Measurements from ENCODE around the gene ITGAE. TPM values are rescaled to one million over a fixed set of nuclear protein-coding genes. Genes with fewer than 3 reads are reported as not detected.

ITGAE gene
- total and polyA plus RNA-seq, 10 of the 15 experiments (the other 5 are each of a cell fraction or from before 2014, with no cell fraction given) = 13.1 to 161 (median 34.8) TPM

DNA sequence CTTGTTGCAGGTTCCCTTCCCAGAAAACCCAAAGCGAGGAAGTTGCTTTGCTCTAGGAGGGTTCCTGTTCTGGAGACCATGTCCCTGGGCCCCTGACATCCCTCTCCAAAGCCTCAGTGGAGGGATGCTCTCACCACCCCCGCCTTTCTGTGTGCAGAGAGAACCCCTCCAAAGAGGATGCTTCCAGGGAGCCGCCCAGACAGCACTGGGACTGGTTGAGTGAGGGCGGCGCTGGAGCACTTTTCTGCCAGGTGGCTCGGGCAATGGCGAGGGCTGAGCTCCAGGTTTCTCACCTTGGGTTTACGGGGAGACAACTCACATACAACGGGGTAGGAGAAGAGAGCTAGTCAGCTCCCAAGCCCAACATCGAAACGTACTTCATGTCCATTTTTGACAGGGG, 125.1 kb downstream of the ITGAE start:
- intact Hi-C loops (cut with micrococcal nuclease; ENCODE audit: unreplicated experiment) = no loop called here
- no TSS peak for BruUV-seq (replicated peaks)
- peaks cover 0 to 3% of the 10 kb centered on the region in 2 experiments; a peak in 2 of 4 replicates for H3K36me3 ChIP-seq (ENCODE audit: control insufficient read depth in 2 of 2, insufficient read depth in 2 of 2, low read length in 1 of 2)
- H3K79me2 ChIP-seq (ENCODE audit: control insufficient read depth, insufficient read depth, low read length) = no peaks in the 10 kb centered on the region
- no peak overlapping the region for H3K27ac ChIP-seq (ENCODE audit: control insufficient read depth, insufficient read depth)
- ChIA-PET SMC1A (ENCODE audit: uncharacterized antibody, unreplicated experiment) (interaction anchor here (1.7 kb wide), 1 partner anchor 56 kb away, joined by 6 read pairs; no protein-coding TSS in a partner anchor), POLR2A (no interaction called here), CTCF (interaction anchor here (1.5 kb wide), 1 partner anchor 57 kb away, joined by 4 read pairs; no protein-coding TSS in a partner anchor), RAD21 (ENCODE audit: unreplicated experiment) (interaction anchor here (2.6 kb wide), 1 partner anchor 61 kb away, joined by 9 read pairs; no protein-coding TSS in a partner anchor)
- TF ChIP-seq DPF2 (IDR thresholded peaks at IDR 0.05) (no peak), NR2C1 (IDR thresholded peaks at IDR 0.05) (no peak), CHD4 (IDR thresholded peaks at IDR 0.05) (no peak), TCF3 (IDR thresholded peaks at IDR 0.05; ENCODE audit: borderline replicate concordance, insufficient read depth, low read depth, low read length) (no peak), MTA3 (IDR thresholded peaks at IDR 0.05; ENCODE audit: borderline replicate concordance, low read length) (no peak), CBFB (IDR thresholded peaks at IDR 0.05; ENCODE audit: low read depth) (no peak), ZNF217 (IDR thresholded peaks at IDR 0.05) (no peak), POLR2AphosphoS2 (IDR thresholded peaks at IDR 0.05; ENCODE audit: low read depth, low read length) (no peak), SUZ12 (IDR thresholded peaks at IDR 0.05; ENCODE audit: unreplicated experiment) (no peak), ZSCAN29 (IDR thresholded peaks at IDR 0.05) (no peak), BHLHE40 (IDR thresholded peaks at IDR 0.05; ENCODE audit: borderline replicate concordance in 1 of 2, low read depth in 2 of 2, low read length in 1 of 2) (no peak), ZBED1 (IDR thresholded peaks at IDR 0.05; ENCODE audit: borderline replicate concordance) (no peak), IRF4 (IDR thresholded peaks at IDR 0.05; ENCODE audit: low read depth, low read length) (no peak)
- TF ChIP-seq, protein P1, sequence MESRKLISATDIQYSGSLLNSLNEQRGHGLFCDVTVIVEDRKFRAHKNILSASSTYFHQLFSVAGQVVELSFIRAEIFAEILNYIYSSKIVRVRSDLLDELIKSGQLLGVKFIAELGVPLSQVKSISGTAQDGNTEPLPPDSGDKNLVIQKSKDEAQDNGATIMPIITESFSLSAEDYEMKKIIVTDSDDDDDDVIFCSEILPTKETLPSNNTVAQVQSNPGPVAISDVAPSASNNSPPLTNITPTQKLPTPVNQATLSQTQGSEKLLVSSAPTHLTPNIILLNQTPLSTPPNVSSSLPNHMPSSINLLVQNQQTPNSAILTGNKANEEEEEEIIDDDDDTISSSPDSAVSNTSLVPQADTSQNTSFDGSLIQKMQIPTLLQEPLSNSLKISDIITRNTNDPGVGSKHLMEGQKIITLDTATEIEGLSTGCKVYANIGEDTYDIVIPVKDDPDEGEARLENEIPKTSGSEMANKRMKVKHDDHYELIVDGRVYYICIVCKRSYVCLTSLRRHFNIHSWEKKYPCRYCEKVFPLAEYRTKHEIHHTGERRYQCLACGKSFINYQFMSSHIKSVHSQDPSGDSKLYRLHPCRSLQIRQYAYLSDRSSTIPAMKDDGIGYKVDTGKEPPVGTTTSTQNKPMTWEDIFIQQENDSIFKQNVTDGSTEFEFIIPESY (IDR thresholded peaks at IDR 0.05) = no peak
- H4K20me1 ChIP-seq (ENCODE audit: control insufficient read depth, insufficient read depth) = no peaks in the 10 kb centered on the region
- 77% methylated on average over 11 of the region's 11 CpGs for WGBS (ENCODE audit: insufficient coverage, insufficient replicate concordance, low lambda C conversion rate, missing lambda C conversion rate)
- no peak overlapping the region for H2AFZ ChIP-seq (ENCODE audit: control insufficient read depth, low read depth, low read length)
- no peaks in the 10 kb centered on the region for H3K27me3 ChIP-seq (replicated peaks in 1 of 2; ENCODE audit: control insufficient read depth in 2 of 2, insufficient read depth in 2 of 2, low read length in 1 of 2)
- DNase-seq (ENCODE audit: low read depth, low spot score) (no peak), FAIRE-seq (no peak), ATAC-seq (no peak)
- no peak overlapping the region for H3K9ac ChIP-seq (ENCODE audit: control insufficient read depth, insufficient read depth, low read length)
- no peak overlapping the region for H3K4me2 ChIP-seq (ENCODE audit: control insufficient read depth, insufficient read depth)
- H3K4me3 ChIP-seq = no peak overlapping the region
- H3K4me1 ChIP-seq (ENCODE audit: control insufficient read depth, insufficient read depth, low read length) = no peaks in the 10 kb centered on the region
- no peaks in the 10 kb centered on the region for H3K9me3 ChIP-seq (replicated peaks; ENCODE audit: control insufficient read depth, insufficient read depth, low read length)
- in situ Hi-C loops (cut with MboI) = no loop called here

Measured in GM12878 (cell line).